ENCODE results near the gene SMIM43. TPM values are rescaled to one million over a fixed set of nuclear protein-coding genes. Genes with fewer than 3 reads are reported as not detected.
"Not testable (repeated sequence)": the region's sequence is repeated elsewhere in the genome, so short reads cannot be mapped to it uniquely, and the experiment has no call there.

SMIM43 gene
- total RNA-seq, 1 experiment from 2014 or later: not detected

- DNase-seq (ENCODE audit: low spot score): peak; percentile 62
Measured at GRCh38 chr4:121736735-121737351, 28.1 kb downstream of the SMIM43 start.

- no peak for DNase-seq (ENCODE audit: low spot score)
Measured at GRCh38 chr4:121734571-121734970, 30.4 kb downstream of the SMIM43 start.

- DNase-seq (ENCODE audit: low spot score): no peak
Measured at GRCh38 chr4:121733942-121734341, 31.0 kb downstream of the SMIM43 start.

GRCh38 chr4:121729753-121730152, 35.2 kb downstream of the SMIM43 start:
- DNase-seq (ENCODE audit: low spot score): not testable (repeated sequence)

GRCh38 chr4:121728798-121729226, 36.2 kb downstream of the SMIM43 start:
- DNase-seq (ENCODE audit: low spot score): peak; percentile 74

GRCh38 chr4:121728066-121728465, 36.9 kb downstream of the SMIM43 start:
- peak; percentile 83 for DNase-seq (ENCODE audit: low spot score)

GRCh38 chr4:121726642-121727268, 38.2 kb downstream of the SMIM43 start:
- peak; percentile 78 for DNase-seq (ENCODE audit: low spot score)

- DNase-seq (ENCODE audit: low spot score): no peak
Measured at GRCh38 chr4:121724671-121725070, 40.3 kb downstream of the SMIM43 start.

- DNase-seq (ENCODE audit: low spot score): no peak
Measured at GRCh38 chr4:121721700-121722099, 43.3 kb downstream of the SMIM43 start.

- peak; percentile 52 for DNase-seq (ENCODE audit: low spot score)
Measured at GRCh38 chr4:121720109-121720508, 44.9 kb downstream of the SMIM43 start.

- no peak for DNase-seq (ENCODE audit: low spot score)
Measured at GRCh38 chr4:121717680-121718237, 47.2 kb downstream of the SMIM43 start.

- DNase-seq (ENCODE audit: low spot score): no peak
Measured at GRCh38 chr4:121714548-121714947, 50.4 kb downstream of the SMIM43 start.

- no peak for DNase-seq (ENCODE audit: low spot score)
Measured at GRCh38 chr4:121712783-121713182, 52.2 kb downstream of the SMIM43 start.

GRCh38 chr4:121712001-121712651, 52.8 kb downstream of the SMIM43 start:
- DNase-seq (ENCODE audit: low spot score): no peak

- peak; percentile 89 for DNase-seq (ENCODE audit: low spot score)
Measured at GRCh38 chr4:121711263-121712000, 53.5 kb downstream of the SMIM43 start.

- no peak for DNase-seq (ENCODE audit: low spot score)
Measured at GRCh38 chr4:121709766-121710405, 55.1 kb downstream of the SMIM43 start.

Other genes starting within 250 kb of the SMIM43 start
- 936 and 953 TPM in 2 replicates for gene ANXA5, start 68.2 kb downstream of the SMIM43 start, total RNA-seq (2014; rRNA removed; shearing (Covaris generic))
- 85.4 and 87.8 TPM in 2 replicates for gene EXOSC9, start 36.2 kb upstream of the SMIM43 start, total RNA-seq (2014; rRNA removed; shearing (Covaris generic))
- 139 and 148 TPM in 2 replicates for gene CCNA2, start 58.7 kb upstream of the SMIM43 start, total RNA-seq (2014; rRNA removed; shearing (Covaris generic))
- 25.6 and 48.4 TPM in 2 replicates for gene BBS7, start 105.3 kb upstream of the SMIM43 start, total RNA-seq (2014; rRNA removed; shearing (Covaris generic))
- 0.57 and 0.98 TPM in 2 replicates for gene TRPC3, start 186.9 kb upstream of the SMIM43 start, total RNA-seq (2014; rRNA removed; shearing (Covaris generic))